ENCODE results near the gene CLSTN1. TPM values are rescaled to one million over a fixed set of nuclear protein-coding genes. Genes with fewer than 3 reads are reported as not detected.
"Not testable (repeated sequence)": the region's sequence is repeated elsewhere in the genome, so short reads cannot be mapped to it uniquely, and the experiment has no call there.

Gene CLSTN1
- total RNA-seq, 1 donor from 2014 or later, result 84.8 TPM

- Mint-ChIP-seq H3K27me3 (ENCODE audit: unreplicated experiment) (peaks cover 2% of the 10 kb centered on the region), H3K4me1 (ENCODE audit: unreplicated experiment) (peaks cover 7% of the 10 kb centered on the region), H3K36me3 (ENCODE audit: low read depth, unreplicated experiment) (no peaks in the 10 kb centered on the region), H3K27ac (ENCODE audit: unreplicated experiment) (peak overlapping the region; percentile 52), H3K9me3 (ENCODE audit: unreplicated experiment) (no peaks in the 10 kb centered on the region), H3K4me3 (ENCODE audit: unreplicated experiment) (no peak overlapping the region)
- DNase-seq (ENCODE audit: low spot score), result no peak
- TF ChIP-seq CTCF (IDR thresholded peaks at IDR 0.05; ENCODE audit: unreplicated experiment), result no peak
These were observed 106.4 kb downstream of the CLSTN1 start for GRCh38 chr1:9717193-9718005.

- Mint-ChIP-seq H3K27ac (ENCODE audit: unreplicated experiment) (no peak overlapping the region), H3K4me3 (ENCODE audit: unreplicated experiment) (no peak overlapping the region), H3K27me3 (ENCODE audit: unreplicated experiment) (peaks cover 2% of the 10 kb centered on the region), H3K4me1 (ENCODE audit: unreplicated experiment) (peaks cover 7% of the 10 kb centered on the region), H3K9me3 (ENCODE audit: unreplicated experiment) (no peaks in the 10 kb centered on the region), H3K36me3 (ENCODE audit: low read depth, unreplicated experiment) (no peaks in the 10 kb centered on the region)
- DNase-seq (ENCODE audit: low spot score), result no peak
- no peak for TF ChIP-seq CTCF (IDR thresholded peaks at IDR 0.05; ENCODE audit: unreplicated experiment)
These were observed 107.2 kb downstream of the CLSTN1 start for GRCh38 chr1:9716404-9717192.

GRCh38 chr1:9715536-9716226 is 108.1 kb downstream of the CLSTN1 start:
- Mint-ChIP-seq H3K9me3 (ENCODE audit: unreplicated experiment) (no peaks in the 10 kb centered on the region), H3K4me1 (ENCODE audit: unreplicated experiment) (peaks cover 7% of the 10 kb centered on the region), H3K4me3 (ENCODE audit: unreplicated experiment) (no peak overlapping the region), H3K27me3 (ENCODE audit: unreplicated experiment) (peaks cover 2% of the 10 kb centered on the region), H3K36me3 (ENCODE audit: low read depth, unreplicated experiment) (no peaks in the 10 kb centered on the region), H3K27ac (ENCODE audit: unreplicated experiment) (no peak overlapping the region)
- TF ChIP-seq CTCF (IDR thresholded peaks at IDR 0.05; ENCODE audit: unreplicated experiment), result no peak
- DNase-seq (ENCODE audit: low spot score), result no peak

- DNase-seq (ENCODE audit: low spot score), result no peak
- H3K9me3 Mint-ChIP-seq (ENCODE audit: unreplicated experiment), result no peaks in the 10 kb centered on the region
- no peak for TF ChIP-seq CTCF (IDR thresholded peaks at IDR 0.05; ENCODE audit: unreplicated experiment)
- H3K36me3 Mint-ChIP-seq (ENCODE audit: low read depth, unreplicated experiment), result peaks cover 6% of the 10 kb centered on the region
- H3K4me1 Mint-ChIP-seq (ENCODE audit: unreplicated experiment), result peaks cover 7% of the 10 kb centered on the region
- H3K27ac Mint-ChIP-seq (ENCODE audit: unreplicated experiment), result no peak overlapping the region
- H3K27me3 Mint-ChIP-seq (ENCODE audit: unreplicated experiment), result peaks cover 2% of the 10 kb centered on the region
- H3K4me3 Mint-ChIP-seq (ENCODE audit: unreplicated experiment), result no peak overlapping the region
These were observed 109.5 kb downstream of the CLSTN1 start for GRCh38 chr1:9714257-9714718.

GRCh38 chr1:9712767-9713166 is 111.0 kb downstream of the CLSTN1 start:
- not testable (repeated sequence) for H3K36me3 Mint-ChIP-seq (ENCODE audit: low read depth, unreplicated experiment); H3K4me1 Mint-ChIP-seq (ENCODE audit: unreplicated experiment); H3K27me3 Mint-ChIP-seq (ENCODE audit: unreplicated experiment); H3K4me3 Mint-ChIP-seq (ENCODE audit: unreplicated experiment); H3K9me3 Mint-ChIP-seq (ENCODE audit: unreplicated experiment); DNase-seq (ENCODE audit: low spot score); H3K27ac Mint-ChIP-seq (ENCODE audit: unreplicated experiment)

Measured in endothelial cell (in vitro differentiated cells).